GM12872 (cell line): Measurements from ENCODE around the gene EMCN.

ENCODE experiments used
- TF ChIP-seq, protein P1 (sequence below): IDR thresholded peaks from 3 replicates; pipeline ENCODE4 v1.5.1; 2011; ENCODE audit warnings: low read depth, mild to moderate bottlenecking, low read length, moderate library complexity; ENCODE audit not compliant: insufficient read depth

Gene EMCN

DNA sequence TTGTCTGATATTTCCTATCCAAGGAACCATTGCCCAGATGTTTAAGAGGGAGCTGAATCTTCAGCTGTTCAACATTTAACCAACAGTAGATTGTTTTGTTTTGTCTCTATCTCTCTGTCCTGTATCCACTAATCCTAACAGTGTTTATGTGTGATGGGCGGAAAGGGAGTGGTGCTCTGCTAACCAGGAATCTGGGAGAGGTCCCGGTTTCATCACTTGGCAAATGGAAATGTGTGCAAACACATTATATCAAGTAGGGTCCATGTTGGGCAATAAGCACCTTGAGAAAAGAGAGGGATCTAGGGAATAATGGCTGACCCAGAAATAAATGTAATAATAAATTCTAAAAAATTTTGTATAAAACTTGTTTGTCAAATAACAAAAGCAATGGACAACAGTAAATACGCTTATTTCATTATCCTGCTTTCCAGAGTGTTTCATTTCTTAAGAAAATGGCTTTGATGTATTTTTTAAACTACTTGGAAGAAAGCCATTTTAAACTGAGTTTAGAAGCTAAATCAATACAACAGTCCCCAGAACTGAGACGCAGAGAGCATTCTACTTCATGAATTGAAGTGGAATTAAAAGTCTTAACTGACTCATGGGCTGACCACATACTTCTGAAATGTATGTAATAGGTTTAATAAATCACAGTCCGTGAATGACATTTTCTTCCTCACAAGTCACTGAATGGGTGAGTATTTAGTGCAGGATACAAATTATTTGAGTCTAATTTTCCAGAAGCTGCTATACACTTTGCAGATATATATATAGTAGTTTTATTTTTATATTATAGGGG lies 55.8 kb downstream of the EMCN start:
- TF ChIP-seq, protein P1, sequence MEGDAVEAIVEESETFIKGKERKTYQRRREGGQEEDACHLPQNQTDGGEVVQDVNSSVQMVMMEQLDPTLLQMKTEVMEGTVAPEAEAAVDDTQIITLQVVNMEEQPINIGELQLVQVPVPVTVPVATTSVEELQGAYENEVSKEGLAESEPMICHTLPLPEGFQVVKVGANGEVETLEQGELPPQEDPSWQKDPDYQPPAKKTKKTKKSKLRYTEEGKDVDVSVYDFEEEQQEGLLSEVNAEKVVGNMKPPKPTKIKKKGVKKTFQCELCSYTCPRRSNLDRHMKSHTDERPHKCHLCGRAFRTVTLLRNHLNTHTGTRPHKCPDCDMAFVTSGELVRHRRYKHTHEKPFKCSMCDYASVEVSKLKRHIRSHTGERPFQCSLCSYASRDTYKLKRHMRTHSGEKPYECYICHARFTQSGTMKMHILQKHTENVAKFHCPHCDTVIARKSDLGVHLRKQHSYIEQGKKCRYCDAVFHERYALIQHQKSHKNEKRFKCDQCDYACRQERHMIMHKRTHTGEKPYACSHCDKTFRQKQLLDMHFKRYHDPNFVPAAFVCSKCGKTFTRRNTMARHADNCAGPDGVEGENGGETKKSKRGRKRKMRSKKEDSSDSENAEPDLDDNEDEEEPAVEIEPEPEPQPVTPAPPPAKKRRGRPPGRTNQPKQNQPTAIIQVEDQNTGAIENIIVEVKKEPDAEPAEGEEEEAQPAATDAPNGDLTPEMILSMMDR: no peak

DNA sequence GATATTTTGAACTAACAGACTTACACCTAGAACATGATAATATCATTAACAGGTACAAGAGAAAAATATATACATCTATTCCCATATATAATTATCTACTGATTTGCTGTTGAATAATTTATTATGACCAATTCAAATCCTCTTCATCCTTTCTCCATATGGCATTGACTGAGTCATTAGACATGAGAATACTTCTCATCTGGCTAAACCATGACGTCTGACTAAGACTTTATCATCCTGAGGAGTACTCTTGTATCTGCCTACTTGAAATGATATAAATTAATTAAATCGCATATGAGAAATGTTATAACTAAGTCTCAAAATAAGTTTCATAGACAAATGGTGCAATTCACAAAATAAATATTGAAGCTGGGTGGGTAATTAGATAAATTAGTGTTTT lies 67.4 kb downstream of the EMCN start:
- TF ChIP-seq, protein P1: no peak

DNA sequence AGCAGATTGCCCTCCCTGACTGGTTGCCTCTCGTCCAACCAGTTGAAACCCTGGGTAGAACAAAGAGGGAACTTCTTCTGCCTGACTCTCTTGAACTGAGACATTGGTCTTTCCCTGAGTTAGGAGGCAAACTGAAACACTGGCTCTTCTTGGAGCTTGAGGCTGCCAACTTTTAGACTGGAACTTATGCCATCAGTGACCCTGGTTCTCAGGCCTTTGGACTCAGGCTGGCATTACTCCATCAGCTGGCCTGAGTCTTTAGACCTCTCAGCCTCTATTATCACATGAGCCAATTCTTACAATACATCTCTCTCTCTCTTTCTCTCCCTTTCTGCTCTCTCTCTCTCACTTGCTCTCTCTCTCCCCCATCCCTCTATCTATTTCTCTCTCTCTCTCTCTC lies 86.4 kb downstream of the EMCN start:
- TF ChIP-seq, protein P1: no peak

DNA sequence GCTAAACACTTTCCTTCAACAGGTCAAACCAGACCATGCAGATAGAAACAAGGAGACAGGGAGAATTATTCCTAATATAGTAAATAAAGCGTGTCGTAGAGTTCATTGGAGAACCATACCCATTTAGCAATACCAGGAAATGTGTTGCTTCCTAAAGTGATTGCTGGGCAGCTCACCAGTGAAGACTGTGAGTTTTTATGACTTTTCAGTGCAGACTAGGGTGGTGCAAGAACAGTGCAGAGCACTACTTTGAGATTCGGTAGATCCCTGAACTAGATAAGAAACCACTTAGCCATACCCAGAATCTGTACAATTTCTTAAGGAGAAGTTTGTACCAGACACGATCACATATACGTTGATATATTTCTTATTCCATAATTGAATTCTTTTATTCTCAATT lies 87.4 kb downstream of the EMCN start:
- TF ChIP-seq, protein P1: no peak

DNA sequence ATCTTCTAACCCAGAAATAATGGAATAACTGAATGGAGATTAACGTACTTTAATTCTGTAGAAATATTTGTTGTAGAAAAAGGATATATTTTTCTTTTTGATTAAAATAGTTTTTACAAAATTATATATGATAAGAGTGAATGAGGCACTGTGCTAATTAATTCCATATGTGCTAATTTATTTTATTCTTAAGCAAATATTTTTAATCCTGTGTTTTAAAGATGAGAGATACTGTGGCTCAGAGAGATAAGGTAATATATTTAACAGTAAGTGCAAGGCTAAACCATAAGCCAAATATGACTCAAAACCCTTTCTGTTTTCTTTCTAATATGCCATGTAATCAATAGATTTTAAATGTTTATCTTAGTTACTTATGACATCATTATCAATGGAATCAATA lies 88.2 kb downstream of the EMCN start:
- TF ChIP-seq, protein P1: no peak

DNA sequence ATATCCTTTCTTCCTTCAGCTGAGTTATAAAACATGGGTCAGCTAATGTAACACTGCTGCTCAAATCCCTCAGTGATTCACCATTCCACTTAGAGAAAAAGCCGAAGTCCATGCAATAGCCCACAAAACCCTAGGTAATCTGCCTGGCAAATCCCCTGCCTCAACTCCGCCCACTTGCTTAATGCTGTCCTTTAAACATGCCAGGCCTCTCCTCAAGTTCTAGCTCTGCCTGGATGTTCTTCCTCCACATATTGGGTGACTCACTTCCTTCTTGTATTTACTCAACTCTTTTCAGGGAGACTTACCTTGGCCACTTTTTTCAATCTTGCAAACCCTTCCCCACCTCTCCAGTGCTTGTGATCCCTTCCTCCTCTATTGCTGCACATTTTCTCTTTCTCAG lies 89.8 kb downstream of the EMCN start:
- TF ChIP-seq, protein P1: no peak

DNA sequence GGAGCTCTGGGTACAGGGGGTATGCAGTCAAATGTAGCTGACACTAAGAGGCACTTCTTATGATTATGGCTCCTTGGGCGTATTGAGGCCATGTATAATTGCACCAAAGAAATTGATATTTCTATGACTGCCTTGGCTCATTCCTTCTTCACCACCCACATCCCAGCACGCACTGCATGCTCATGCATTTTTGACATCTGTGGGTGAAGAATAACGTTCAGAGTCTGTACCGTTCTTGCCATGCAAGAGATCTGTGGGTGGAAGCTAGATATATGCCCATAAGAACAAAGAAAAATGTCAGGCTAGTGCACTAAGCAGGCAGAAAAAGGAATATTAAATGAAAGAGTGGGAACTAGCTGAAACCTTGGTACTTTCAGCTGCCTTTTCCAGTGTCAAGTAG lies 93.4 kb downstream of the EMCN start:
- TF ChIP-seq, protein P1: no peak
